ENCODE results near the gene HTR1D.

Gene HTR1D

DNA sequence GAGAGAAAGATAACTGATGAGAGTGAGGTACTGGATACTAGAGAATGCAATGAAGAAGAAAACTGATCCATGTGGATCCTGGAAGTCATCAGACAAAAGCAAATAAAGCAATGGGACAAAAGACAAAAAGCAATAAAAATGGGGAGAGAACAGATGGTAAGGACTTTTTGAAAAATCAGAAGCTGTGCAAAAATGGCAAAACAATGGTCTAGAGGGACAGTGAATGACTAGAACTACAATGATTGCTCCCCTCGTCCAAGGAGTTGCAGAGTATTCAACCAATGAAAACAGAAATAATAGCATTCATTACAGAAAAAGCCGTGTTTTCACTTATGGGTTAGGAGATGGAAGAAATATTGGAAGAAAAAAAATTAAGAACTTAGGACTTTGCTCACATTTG, 67.2 kb downstream of the HTR1D start:
- DNase-seq (ENCODE audit: low read depth in 2 of 2) = no peak

DNA sequence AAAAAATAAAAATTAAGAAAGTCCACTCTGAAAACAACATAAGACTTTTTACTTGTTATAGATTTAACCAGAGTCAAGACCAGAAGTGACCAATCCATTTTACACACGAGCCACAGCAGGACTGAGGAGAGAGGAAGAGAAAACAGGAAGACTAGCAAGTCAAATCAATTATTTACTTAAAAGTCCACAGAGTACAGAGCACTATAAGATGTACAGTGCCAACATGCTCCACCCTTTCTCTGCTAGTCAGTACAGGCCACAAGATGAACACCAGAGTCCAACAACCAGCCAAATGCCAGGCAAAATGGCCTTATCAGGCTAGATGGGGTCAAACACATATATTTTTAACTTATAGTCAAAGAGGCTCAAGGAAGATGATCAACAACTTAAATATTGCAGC, 68.2 kb downstream of the HTR1D start:
- DNase-seq (ENCODE audit: low read depth in 2 of 2) = no peak

DNA sequence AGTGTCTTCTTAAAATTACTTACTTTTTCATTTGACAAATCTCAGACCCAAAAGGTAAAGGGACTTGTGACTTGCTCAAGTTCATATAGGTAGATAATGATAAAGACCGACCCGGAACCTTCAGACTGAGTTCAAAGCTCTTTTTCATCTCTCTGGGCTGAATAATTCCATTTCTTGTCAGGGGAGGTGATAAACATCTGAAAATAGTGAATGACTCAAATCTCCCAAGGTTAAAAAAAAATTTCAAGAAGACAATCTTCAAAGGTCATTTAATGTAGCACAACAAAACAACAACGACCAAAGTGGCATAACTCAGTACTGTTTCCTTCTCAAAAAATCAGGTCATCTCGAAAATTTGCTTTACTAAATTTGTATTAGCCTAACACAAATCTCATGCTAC, 69.2 kb downstream of the HTR1D start:
- no peak for DNase-seq (ENCODE audit: low read depth in 2 of 2)
